DMS153 (cell line): ENCODE results near the gene AFG1L.
"Not testable (repeated sequence)": the region's sequence is repeated elsewhere in the genome, so short reads cannot be mapped to it uniquely, and the experiment has no call there.

ENCODE experiments used
- DNase-seq: peaks from one replicate; lab custom pipeline; 2025; lab: John Stamatoyannopoulos, UW

Gene AFG1L

DNA sequence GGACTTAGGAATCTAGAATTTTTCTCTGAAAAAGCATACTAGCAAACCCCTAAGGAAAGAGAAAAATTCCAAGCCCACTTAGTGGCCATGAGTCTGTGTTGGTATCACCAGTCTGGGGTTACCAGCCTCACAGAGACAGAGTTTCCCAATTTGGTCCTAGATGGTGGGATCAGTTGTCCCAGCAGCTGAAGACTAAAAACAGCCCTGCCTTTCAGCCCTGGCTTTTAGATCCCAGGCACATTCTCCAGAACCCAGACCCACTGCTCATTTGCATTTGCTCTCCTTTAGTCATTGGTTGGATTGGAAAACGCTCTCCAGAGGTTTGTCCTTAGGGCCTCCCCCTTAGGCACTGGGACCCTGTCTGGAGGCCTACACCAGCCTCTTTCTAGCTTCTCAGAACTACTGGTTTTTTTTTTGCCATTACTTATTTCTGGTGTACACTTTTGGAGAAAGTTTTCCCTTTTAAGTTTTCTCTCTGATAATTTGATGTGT is 226.8 kb downstream of the AFG1L start:
- no peak for DNase-seq

- DNase-seq: no peak
Observed at GRCh38 chr6:108523697-108524096, 228.8 kb downstream of the AFG1L start.

DNA sequence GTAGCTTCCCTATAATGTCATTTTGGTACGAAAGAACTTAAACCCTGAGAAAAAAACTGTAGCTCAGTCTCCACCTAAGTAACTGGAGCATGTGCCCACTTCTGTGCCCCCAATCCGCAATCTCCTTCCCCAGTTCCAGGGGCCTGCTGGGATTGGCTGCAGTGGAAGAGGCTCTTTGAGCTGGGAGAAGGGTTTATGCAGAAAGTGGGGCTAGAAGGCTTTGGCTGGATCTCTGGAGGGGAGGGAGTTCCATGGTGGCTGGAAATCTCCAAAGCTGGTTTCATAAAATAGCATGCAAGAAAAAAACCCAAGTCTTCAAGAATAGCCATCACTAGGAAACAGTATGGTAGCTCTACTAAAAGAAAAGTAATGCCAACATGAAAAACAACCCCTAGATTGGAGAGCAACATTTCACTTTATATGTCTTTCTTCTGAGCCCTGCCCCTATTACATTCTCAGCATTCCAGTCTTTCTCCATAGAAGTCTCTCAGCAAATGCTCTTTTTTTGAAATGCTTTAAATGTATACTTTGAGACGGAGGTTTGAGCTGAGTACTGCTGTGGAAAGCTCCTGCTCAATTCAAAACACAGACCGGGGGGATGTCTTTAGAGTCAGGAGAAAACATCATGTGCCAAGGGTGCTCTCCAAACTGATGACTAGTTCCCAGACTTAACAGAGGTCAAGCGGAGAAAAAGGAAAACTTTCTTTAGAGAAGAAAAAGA is 229.8 kb downstream of the AFG1L start:
- DNase-seq: no peak

GRCh38 chr6:108526739-108527174 is 231.9 kb downstream of the AFG1L start:
- no peak for DNase-seq

- no peak for DNase-seq
Observed at GRCh38 chr6:108528878-108529277, 234.0 kb downstream of the AFG1L start.

DNA sequence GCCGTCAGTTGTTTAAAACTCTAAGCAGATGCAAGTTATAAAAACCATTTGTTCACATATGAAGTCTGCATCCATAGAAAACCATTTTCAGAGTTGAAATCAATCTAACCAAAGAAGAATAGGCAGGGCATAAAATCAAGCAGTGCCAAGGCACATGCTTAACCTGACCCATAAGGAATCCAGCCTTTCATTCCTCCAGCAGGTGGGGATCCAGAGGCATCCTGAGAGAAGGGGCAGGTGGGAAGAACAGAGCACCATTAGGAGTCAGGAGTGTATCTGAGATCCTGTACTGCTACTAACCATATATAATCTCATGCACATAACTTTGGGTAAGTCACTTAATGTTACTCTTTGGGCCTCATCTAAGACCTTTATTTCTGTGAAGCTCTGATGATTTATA is 236.5 kb downstream of the AFG1L start:
- no peak for DNase-seq

DNA sequence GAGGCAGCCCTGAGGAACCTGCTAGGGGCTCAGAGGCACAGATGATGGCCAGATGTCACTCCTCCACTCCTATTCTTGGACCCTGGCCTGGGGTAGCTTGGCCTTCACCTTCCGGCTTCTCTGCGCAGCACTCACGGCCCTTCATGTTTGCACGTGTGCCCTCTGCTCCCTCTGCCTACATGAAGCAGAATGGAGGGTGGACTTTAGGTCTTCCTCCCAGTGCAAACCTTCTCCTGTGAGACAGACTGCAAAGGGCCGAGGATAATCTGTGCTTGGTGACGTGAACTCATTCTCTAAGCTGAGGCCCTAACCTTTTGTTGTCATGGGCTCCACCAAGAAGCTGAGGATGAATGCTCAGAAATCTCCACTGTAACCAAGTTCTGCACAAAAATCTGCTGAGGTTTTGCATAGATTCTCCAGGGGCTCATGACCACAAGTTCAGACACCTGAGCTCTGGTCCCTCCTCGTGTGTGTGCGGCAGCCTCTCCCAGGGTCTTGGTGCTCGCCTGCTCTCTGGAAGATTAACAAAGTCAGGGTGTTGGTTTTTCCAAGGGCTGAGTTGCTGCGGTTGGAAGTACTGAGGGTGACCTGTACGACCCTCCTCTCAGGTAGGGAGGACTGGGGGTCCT is 240.4 kb downstream of the AFG1L start:
- DNase-seq: no peak

DNA sequence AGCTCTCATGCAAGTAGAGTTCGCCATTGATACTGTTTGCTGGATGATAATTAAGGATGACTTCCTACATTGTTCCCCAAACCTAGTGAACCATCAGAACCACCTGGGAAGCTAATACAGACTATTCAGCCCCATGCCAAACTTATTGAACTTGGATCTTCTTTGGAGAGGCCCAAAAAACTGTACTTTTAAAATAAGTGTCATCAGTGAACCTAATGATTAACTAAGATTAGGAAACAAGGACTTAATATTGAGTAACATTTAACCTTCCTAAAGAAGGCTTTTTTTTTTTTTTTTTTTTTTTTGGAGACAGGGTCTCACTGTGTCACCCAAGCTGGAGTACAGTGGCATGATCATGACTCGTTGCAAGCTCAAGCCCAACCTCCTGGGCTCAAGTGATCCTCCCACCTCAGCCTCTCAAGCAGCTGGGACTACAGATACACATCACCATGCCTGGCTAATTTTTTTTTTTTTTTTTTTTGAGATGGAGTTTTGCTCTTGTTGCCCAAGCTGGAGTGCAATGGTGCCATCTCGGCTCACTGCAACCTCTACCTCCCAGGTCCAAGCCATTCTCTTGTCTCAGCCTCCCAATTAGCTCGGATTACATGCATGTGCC is 241.2 kb downstream of the AFG1L start:
- not testable (repeated sequence) for DNase-seq

DNA sequence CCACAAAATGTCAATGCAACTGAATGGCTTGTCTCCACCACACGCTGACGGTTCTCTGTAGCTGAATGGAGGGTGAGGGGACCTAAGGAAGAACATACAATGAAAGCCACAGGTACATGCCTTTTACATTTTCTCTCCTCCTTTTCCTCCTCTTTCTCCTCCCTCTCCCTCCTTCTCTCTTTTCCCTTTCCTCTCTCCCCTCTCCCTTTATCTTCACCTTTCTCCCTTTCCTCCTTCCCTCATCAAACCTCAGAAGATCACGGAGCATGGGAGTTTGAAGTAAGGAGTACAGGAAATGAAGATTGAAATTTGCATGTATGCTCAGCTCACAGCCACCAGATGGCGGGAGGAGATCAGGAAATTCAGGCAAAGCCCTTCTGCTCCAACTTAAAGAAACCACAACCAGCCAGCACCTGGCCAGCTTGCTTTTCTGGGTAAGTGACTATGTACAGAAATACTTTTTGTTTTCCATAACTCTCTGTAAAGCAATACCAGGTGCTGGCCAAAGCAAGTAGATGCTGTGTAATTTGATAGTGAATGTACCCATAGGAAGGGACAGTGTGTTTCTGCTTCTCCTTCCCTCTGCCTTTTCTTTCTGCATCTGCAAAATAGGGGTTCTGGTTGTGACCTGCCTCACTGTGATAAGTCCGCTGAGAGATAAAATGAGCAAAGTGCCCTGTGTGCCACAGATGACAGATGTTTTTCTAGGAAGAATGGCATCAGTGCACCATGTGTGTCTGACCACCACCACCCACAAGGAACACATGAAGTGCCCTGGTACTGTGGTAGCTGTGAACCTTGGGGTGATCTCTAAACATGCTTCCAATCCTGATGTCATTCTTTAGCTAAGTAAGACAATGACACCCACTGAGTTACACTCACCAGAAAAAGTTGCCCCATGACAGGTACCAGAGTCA is 247.2 kb downstream of the AFG1L start:
- peak; percentile 71 for DNase-seq

- no peak for DNase-seq
Observed at GRCh38 chr6:108543175-108543940, 248.5 kb downstream of the AFG1L start.

DNA sequence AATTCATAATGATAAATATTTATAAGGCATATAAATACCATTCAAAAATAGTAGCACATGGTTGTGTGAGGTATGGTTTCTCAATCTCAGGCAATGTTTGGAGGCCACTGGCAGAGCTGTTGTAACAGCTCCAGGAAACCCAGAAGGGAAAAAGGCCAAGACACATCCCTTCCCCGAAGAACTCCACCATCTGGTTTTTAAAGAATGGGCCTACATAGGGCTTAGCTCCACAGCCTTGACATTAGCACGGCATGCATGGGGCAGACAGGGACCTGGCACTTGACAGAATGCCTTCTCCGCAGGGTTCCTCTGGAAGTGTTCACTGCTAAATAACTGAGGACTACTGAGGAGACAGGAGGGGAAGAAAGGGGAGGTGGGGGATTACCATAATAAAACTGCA is 249.8 kb downstream of the AFG1L start:
- no peak for DNase-seq

DNA sequence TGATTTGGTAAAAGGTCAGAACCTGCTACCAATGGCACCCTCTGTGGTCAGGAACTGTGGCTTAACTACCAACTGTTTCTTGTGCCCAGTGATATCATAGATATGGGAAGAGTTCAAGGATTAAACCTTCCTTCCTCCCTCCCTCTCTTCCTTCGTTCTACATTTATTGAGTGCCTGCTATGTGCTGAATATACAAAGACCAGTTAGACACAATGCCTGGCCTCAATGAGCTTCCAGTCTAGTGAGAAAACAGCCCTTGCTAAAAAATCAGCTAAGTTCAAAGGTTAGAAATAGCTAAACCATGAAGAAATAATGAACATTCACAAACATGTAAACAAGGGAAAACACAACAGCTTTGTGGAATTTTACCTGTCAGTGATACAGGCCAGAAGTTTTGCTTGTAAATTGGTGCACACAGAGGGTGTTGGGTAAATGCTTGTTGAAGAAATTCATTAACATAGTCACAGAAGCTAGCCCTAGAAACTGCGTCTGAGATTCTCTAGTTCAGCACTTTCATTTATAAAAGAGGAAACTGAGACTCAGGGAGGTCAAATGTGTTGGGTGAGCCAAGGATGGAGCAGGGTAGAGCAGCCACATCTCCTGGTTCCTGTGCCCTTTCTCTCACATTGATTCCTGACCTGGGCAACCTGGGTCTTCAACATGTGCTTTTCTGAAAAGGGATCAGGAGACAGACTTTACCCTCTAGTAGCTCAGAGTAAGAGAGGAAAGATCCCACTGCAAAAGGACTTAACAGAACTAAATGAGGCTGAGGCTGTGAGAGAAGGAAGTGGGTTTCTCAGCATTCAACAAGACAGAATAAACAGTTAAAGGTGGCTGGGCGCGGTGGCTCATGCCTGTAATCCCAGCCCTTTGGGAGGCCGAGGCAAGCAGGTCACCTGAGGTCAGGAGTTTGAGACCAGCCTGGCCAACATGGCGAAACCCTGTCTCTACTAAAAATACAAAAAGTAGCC is 251.5 kb downstream of the AFG1L start:
- DNase-seq: no peak

- no peak for DNase-seq
Observed at GRCh38 chr6:108549241-108549640, 254.4 kb downstream of the AFG1L start.

- DNase-seq: no peak
Observed at GRCh38 chr6:108549741-108550140, 254.9 kb downstream of the AFG1L start.

DNA sequence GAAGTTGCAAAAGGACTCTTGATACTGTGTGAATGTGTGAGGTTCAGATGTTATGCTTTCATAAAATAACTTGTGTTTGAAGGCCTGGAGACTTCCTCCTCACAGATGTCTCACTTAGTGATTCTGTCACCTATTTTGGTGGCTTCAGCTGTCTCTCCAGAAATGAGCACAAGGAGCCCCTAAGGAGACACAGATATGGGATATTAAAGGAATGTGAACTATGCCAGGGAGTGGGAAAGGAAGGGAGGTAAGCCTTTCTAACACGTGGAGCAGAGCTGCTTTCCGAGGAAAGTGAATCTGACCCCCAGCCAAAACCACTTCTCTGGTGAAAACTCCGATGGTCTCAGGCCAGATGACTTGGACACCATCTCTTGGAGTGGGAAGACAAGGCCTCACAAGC is 255.4 kb downstream of the AFG1L start:
- DNase-seq: no peak

DNA sequence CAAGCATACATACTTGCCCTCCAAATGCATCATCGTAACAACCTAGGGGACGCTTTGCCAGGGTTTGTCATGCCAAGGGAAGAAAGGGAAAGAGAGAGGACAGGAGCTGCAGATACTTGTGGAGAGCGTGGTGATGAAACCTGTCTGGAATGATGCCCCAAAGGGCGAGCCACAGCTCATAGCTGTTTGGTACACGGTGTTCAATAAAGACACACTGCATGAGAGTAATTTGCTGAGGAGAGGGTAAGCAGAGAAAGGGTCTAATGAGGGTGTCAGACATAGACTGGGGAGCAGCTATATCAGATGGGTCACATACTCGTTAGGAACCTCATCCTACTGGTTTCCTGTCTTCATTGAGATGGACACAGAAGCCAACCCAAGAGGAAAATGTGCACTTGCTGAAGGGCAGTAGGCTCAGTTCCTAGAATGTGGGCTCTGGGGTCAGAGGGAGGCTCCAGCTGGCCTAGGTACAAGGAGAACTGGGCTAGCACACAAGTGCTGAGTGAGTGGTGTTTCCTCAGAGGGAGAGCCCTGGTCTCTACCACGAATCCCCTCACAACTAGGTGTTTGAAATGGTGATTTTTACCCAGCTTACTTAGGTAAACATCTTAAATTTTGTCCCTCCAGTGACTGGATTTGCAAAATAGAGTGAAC is 260.7 kb downstream of the AFG1L start:
- DNase-seq: no peak

DNA sequence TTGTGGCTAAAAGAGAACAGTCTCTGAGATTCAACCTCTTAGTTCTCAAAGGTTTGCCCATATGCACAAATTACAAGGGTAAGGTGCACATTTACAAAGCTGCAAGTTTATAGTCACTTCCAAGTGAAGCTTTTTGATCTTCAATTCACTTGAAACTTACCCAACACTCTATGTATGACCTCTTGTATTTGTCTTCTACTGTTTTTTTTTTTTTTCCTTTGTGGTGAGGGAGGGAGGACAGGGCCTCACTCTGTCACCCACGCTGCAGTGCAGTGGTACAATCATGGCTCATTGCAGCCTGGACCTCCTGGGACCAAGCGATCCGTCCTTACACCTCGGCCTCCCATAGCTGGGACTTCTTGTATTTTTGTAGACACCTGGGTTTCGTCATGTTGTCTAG is 261.4 kb downstream of the AFG1L start:
- DNase-seq: no peak

DNA sequence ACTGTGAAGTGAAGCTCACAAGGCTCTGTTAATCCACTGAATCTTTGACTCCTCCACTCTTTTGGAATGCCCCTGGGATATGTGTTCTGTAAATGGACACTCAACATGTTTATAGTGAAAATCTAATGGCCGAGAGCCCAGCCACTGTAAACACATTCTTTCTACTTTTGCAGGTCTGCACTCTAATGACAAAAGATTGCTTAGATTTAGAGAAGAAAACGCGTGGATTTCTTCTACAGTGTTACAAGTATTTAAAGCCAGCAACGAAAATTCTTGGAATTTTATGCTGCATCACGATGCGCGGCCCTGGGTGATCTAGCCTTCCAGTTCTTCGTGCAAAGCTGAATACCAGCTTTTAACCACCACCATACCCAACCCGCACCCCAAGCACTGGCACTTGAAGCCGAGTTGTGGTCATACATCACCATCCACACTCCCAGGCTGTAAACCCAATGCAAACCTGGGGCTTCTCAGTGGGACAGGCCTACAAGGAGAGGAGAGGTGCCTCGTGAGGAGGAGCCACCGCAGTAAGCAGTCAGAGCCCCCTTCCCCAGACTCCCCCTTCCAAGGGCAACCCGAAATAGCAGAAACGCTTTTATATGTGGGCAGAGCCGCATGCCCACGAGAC is 262.1 kb downstream of the AFG1L start:
- no peak for DNase-seq
